B cell (primary cell): ENCODE results near the gene CFAP47. TPM values are rescaled to one million over a fixed set of nuclear protein-coding genes. Genes with fewer than 3 reads are reported as not detected.

Experiments
- ATAC-seq: fragments of 200-7000 bp; cut with Tn5 transposase; one replicate; pipeline ENCODE4 v1.10.0; 2021; ENCODE audit warnings: low read depth, mild to moderate bottlenecking, moderate number of reproducible peaks, moderate library complexity
- CTCF ChIA-PET: fragments of 350-600 bp; sonication (Branson Sonifier 250); formaldehyde crosslinking; loops from one replicate; lab custom pipeline; 2021; ENCODE audit warnings: antibody characterized with exemption, inconsistent platforms; lab: Charles Lee
- POLR2A ChIA-PET: fragments of 350-600 bp; sonication (Branson Sonifier 250); formaldehyde crosslinking; loops from one replicate; lab custom pipeline; 2021; ENCODE audit warnings: antibody characterized with exemption; lab: Charles Lee
- DNase-seq: peaks from one replicate; pipeline ENCODE4 v3.0.0; 2013
- H2AFZ ChIP-seq: 2 replicates; pipeline ENCODE4 v1.6.1; 2012; ENCODE audit warnings: mild to moderate bottlenecking, low read depth, low read length; ENCODE audit not compliant: insufficient read depth, poor library complexity, severe bottlenecking
- H3K27ac ChIP-seq, 2 donors: 1 replicate in 1 of 2; 2 replicates in 1 of 2; pipeline ENCODE4 v1.5.1; 2012 to 2013; ENCODE audit warnings: low read length in 2 of 2, mild to moderate bottlenecking in 2 of 2, moderate library complexity in 1 of 2
- H3K27me3 ChIP-seq, 4 experiments: fragments of 200-600 bp in 1 of 4; sonication (generic) in 1 of 4; replicated peaks in 1 of 4; 1 replicate in 2 of 4; 2 replicates in 2 of 4; pipeline versions ENCODE4 v1.6.1 to v1.7.0; 2013 to 2016; ENCODE audit warnings: low read length in 3 of 4, mild to moderate bottlenecking in 2 of 4, mixed read lengths in 1 of 4, moderate library complexity in 1 of 4; ENCODE audit not compliant: insufficient read depth in 4 of 4, control insufficient read depth in 3 of 4; ENCODE audit errors: control extremely low read depth in 1 of 4
- H3K36me3 ChIP-seq, 2 experiments: replicated peaks in 1 of 2; 1 replicate in 1 of 2; 2 replicates in 1 of 2; pipeline versions ENCODE4 v1.6.1 to v1.7.1; 2013; ENCODE audit warnings: low read length in 1 of 2; ENCODE audit not compliant: insufficient read depth in 2 of 2, control insufficient read depth in 1 of 2; ENCODE audit errors: control extremely low read depth in 1 of 2, extremely low read depth in 1 of 2
- H3K4me1 ChIP-seq, 2 donors: fragments of 200-600 bp in 1 of 2; sonication (generic) in 1 of 2; 1 replicate in 1 of 2; 2 replicates in 1 of 2; pipeline versions ENCODE4 v1.5.1 to v1.6.1; 2013 to 2017; ENCODE audit warnings: low read length in 2 of 2; ENCODE audit not compliant: control insufficient read depth in 2 of 2, insufficient read depth in 2 of 2
- H3K4me2 ChIP-seq: replicated peaks from 2 replicates; pipeline ENCODE3; 2012; ENCODE audit warnings: mild to moderate bottlenecking, low read depth, low read length; ENCODE audit not compliant: poor library complexity, severe bottlenecking
- H3K4me3 ChIP-seq, 5 experiments: fragments of 200-600 bp in 1 of 5; sonication (generic) in 1 of 5; 1 replicate in 3 of 5; 2 replicates in 2 of 5; pipeline versions ENCODE4 v1.5.1 to v1.7.0; 2011 to 2016; ENCODE audit warnings: low read length in 4 of 5, mild to moderate bottlenecking in 4 of 5, low read depth in 2 of 5, control low read depth in 1 of 5, moderate library complexity in 1 of 5; ENCODE audit not compliant: insufficient read depth in 1 of 5; ENCODE audit errors: control extremely low read depth in 1 of 5, extremely low read depth in 1 of 5
- H3K79me2 ChIP-seq: fragments of 200-600 bp; sonication (generic); one replicate; pipeline ENCODE4 v1.6.0; 2016; ENCODE audit warnings: low read length; ENCODE audit not compliant: control insufficient read depth, insufficient read depth
- H3K9ac ChIP-seq: fragments of 200-600 bp; sonication (generic); 2 replicates; pipeline ENCODE4 v1.6.1; 2017; ENCODE audit warnings: mild to moderate bottlenecking, low read length, moderate library complexity
- H3K9me3 ChIP-seq, 3 donors: one replicate each; pipeline versions ENCODE4 v1.6.1 to v1.7.1; 2013; ENCODE audit warnings: low read length in 2 of 3; ENCODE audit not compliant: control insufficient read depth in 2 of 3, insufficient read depth in 1 of 3; ENCODE audit errors: control extremely low read depth in 1 of 3
- H4K20me1 ChIP-seq: 2 replicates; pipeline ENCODE4 v1.6.0; 2012; ENCODE audit warnings: mild to moderate bottlenecking, low read length; ENCODE audit not compliant: insufficient read depth, control insufficient read depth, poor library complexity, severe bottlenecking
- H3K27ac Mint-ChIP-seq: one replicate; pipeline ENCODE4 v1.8.0; 2021; ENCODE audit warnings: mixed read lengths
- H3K27me3 Mint-ChIP-seq: one replicate; pipeline ENCODE4 v1.8.0; 2021; ENCODE audit warnings: mixed read lengths
- H3K4me1 Mint-ChIP-seq: one replicate; pipeline ENCODE4 v1.8.0; 2021; ENCODE audit warnings: mixed read lengths
- H3K4me3 Mint-ChIP-seq: one replicate; pipeline ENCODE4 v1.8.0; 2021; ENCODE audit warnings: mixed read lengths
- H3K9me3 Mint-ChIP-seq: one replicate; pipeline ENCODE4 v1.8.0; 2022; ENCODE audit warnings: mixed read lengths; ENCODE audit not compliant: insufficient read depth
- CTCF ChIP-seq: fragments of 200-600 bp; IDR thresholded peaks from one replicate; pipeline ENCODE4 v1.8.0; 2022; ENCODE audit warnings: antibody characterized with exemption, mild to moderate bottlenecking
- EZH2 ChIP-seq: IDR thresholded peaks from 2 replicates; pipeline ENCODE4 v1.6.1; 2012; ENCODE audit warnings: borderline replicate concordance, low read depth, mild to moderate bottlenecking, moderate library complexity, low read length; ENCODE audit not compliant: insufficient read depth, poor library complexity, severe bottlenecking
- WGBS: methylation state at CpG from one replicate; pipeline ENCODE4 v1.1.5; 2013; ENCODE audit warnings: missing lambda C conversion rate; ENCODE audit not compliant: insufficient coverage; 5-methylcytosine and 5-hydroxymethylcytosine counted together
- intact Hi-C: fragments of 100-400 bp; cut with micrococcal nuclease; formaldehyde crosslinking; loops from one replicate; pipeline ENCODE4 v1.10.0; 2022
- polyA plus RNA-seq: library from polyadenylated mRNA; depleted of rRNA; stranded (reverse); fragments of >200 nt; gene quantifications from 2 replicates; pipeline ENCODE4 v1.2.3, GENCODE V29; 2012
- total RNA-seq, 2 donors: library from RNA; stranded (reverse); fragments of 120-200 nt in 1 of 2; gene quantifications; 1 replicate in 1 of 2; 2 replicates in 1 of 2; pipeline versions ENCODE4 v1.2.3 to v1.2.4, GENCODE V29; 2013 to 2022

CFAP47 gene
- total and polyA plus RNA-seq, 2 donors (not counting 1 experiment from before 2014, with no cell fraction given): not detected

DNA sequence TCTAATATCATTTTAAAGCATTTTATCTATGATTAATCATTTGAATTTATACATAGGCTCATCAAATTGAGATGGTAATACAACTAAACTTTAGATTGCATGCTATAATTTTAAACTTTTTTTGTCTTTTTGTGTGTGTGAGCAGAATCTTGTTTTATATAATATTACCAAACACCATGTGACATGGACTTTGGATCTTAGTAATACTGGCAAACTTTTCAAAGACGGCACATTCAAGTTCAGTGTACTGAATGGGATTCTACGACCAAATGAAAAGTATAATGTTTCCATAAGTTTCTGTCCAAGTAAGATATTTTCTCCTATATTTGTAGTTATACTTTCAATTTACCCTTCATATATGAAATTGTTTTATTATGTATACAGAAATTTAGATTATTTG lies 116.0 kb downstream of the CFAP47 start:
- TF ChIP-seq CTCF: no peak
- no peak for TF ChIP-seq EZH2
- Histone ChIP-seq H3K79me2 (no peaks in the 10 kb centered on the region), H3K27me3 (no peaks in the 10 kb centered on the region), H2AFZ (no peak overlapping the region), H3K4me3 (no peak overlapping the region), H4K20me1 (no peaks in the 10 kb centered on the region), H3K4me1 (no peaks in the 10 kb centered on the region), H3K36me3 (no peaks in the 10 kb centered on the region), H3K9ac (no peak overlapping the region), H3K27ac (no peak overlapping the region), H3K9me3 (no peaks in the 10 kb centered on the region), H3K4me2 (no peak overlapping the region)
- POLR2A ChIA-PET: no interaction called here
- CTCF ChIA-PET: no interaction called here
- Mint-ChIP-seq H3K27me3 (no peaks in the 10 kb centered on the region), H3K4me3 (no peak overlapping the region), H3K27ac (no peak overlapping the region), H3K9me3 (no peaks in the 10 kb centered on the region), H3K4me1 (no peaks in the 10 kb centered on the region)
- no CpG with 5 or more reads among the region's 2 CpGs for WGBS
- no peak for DNase-seq
- intact Hi-C loops: no loop called here
- no peak for ATAC-seq

DNA sequence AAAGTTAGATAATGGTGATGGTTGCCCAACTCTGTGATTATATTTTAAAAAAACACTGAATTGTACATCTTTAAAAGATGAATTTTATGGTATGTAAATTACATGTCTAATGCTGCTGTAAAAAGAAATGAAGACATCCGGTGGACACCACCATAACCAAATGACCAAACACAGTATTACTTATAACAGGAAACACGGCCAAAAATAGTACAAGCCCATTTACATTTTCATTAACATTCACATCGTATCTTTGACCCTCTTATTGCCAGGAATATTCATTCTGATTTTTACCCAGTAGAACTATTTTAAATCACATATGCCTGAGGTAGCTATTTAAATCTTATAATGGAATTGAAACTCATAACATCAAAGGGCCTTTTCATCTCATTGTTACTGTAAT lies 143.2 kb downstream of the CFAP47 start:
- no peaks in the 10 kb centered on the region for H3K79me2 ChIP-seq
- H4K20me1 ChIP-seq: no peaks in the 10 kb centered on the region
- H3K4me1 Mint-ChIP-seq: no peaks in the 10 kb centered on the region
- no peak overlapping the region for H3K4me3 Mint-ChIP-seq
- no peak overlapping the region for H3K9ac ChIP-seq
- CTCF ChIA-PET: no interaction called here
- WGBS: no CpG with 5 or more reads among the region's 3 CpGs
- H3K4me3 ChIP-seq: no peak overlapping the region
- H2AFZ ChIP-seq: no peak overlapping the region
- no peak overlapping the region for H3K27ac ChIP-seq
- no peaks in the 10 kb centered on the region for H3K27me3 Mint-ChIP-seq
- no peaks in the 10 kb centered on the region for H3K27me3 ChIP-seq
- H3K9me3 Mint-ChIP-seq: no peaks in the 10 kb centered on the region
- H3K36me3 ChIP-seq: no peaks in the 10 kb centered on the region
- no peak overlapping the region for H3K27ac Mint-ChIP-seq
- TF ChIP-seq CTCF: no peak
- TF ChIP-seq EZH2: no peak
- intact Hi-C loops: no loop called here
- ATAC-seq (no peak), DNase-seq (no peak)
- POLR2A ChIA-PET: no interaction called here
- H3K4me2 ChIP-seq: no peak overlapping the region
- H3K9me3 ChIP-seq: no peaks in the 10 kb centered on the region
- no peaks in the 10 kb centered on the region for H3K4me1 ChIP-seq
